Progenitor cell of endocrine pancreas (in vitro differentiated cells): ENCODE results near the gene EMP2. TPM values are rescaled to one million over a fixed set of nuclear protein-coding genes. Genes with fewer than 3 reads are reported as not detected.
A peak's percentile ranks its signal among the peaks of the same experiment; 100 is the strongest.

ENCODE experiments used
- DNase-seq: peaks from one replicate; pipeline ENCODE4 v3.0.0; 2021; ENCODE audit warnings: low spot score; ENCODE audit not compliant: unreplicated experiment
- H3K27ac Mint-ChIP-seq: 2 replicates; pipeline ENCODE4 v1.8.0; 2021; ENCODE audit warnings: mild to moderate bottlenecking, moderate library complexity, mixed read lengths
- H3K27me3 Mint-ChIP-seq: 2 replicates; pipeline ENCODE4 v1.8.0; 2021; ENCODE audit warnings: mixed read lengths
- H3K36me3 Mint-ChIP-seq: 2 replicates; pipeline ENCODE4 v1.8.0; 2022; ENCODE audit warnings: mixed read lengths; ENCODE audit not compliant: insufficient read depth
- H3K4me1 Mint-ChIP-seq: 2 replicates; pipeline ENCODE4 v1.8.0; 2021; ENCODE audit warnings: low read depth, mixed read lengths
- H3K4me3 Mint-ChIP-seq: 2 replicates; pipeline ENCODE4 v1.8.0; 2021; ENCODE audit warnings: low read depth, mild to moderate bottlenecking, moderate library complexity, mixed read lengths
- H3K9me3 Mint-ChIP-seq: 2 replicates; pipeline ENCODE4 v1.8.0; 2021; ENCODE audit warnings: low read depth, mixed read lengths
- CTCF ChIP-seq: fragments of 200-600 bp; sonication (generic); IDR thresholded peaks from one replicate; pipeline ENCODE4 v1.5.0; 2021; ENCODE audit warnings: antibody characterized with exemption, mild to moderate bottlenecking; ENCODE audit not compliant: unreplicated experiment
- total RNA-seq: library from RNA; stranded (reverse); gene quantifications from 2 replicates; pipeline ENCODE4 v1.2.1, GENCODE V29; 2021

The EMP2 gene
- total RNA-seq, 1 donor from 2014 or later: 10.5 TPM

DNA sequence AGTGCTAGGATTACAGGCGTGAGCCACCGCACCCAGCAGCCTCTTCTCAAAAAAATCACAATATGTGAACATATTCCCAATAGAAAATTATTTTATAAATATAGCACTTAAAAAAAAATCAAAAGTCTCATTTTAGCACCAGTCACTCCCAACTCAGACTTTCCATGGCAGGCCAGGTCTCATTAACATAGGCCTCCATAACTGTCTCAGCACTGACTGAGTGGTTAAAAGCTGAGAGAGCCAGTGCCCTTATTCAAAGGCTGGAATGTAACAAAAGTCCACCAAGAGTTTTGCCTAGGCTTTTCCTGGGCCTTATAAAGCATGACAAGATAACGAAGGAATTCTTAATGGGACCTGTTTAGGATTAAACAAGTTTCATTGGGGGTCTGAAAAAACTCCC, 79.8 kb downstream of the EMP2 start:
- DNase-seq: no peak
- Mint-ChIP-seq H3K9me3 (peaks cover 9% of the 10 kb centered on the region), H3K27me3 (no peaks in the 10 kb centered on the region), H3K4me3 (no peak overlapping the region), H3K27ac (no peak overlapping the region), H3K36me3 (no peaks in the 10 kb centered on the region), H3K4me1 (peaks cover 7% of the 10 kb centered on the region)
- no peak for TF ChIP-seq CTCF

DNA sequence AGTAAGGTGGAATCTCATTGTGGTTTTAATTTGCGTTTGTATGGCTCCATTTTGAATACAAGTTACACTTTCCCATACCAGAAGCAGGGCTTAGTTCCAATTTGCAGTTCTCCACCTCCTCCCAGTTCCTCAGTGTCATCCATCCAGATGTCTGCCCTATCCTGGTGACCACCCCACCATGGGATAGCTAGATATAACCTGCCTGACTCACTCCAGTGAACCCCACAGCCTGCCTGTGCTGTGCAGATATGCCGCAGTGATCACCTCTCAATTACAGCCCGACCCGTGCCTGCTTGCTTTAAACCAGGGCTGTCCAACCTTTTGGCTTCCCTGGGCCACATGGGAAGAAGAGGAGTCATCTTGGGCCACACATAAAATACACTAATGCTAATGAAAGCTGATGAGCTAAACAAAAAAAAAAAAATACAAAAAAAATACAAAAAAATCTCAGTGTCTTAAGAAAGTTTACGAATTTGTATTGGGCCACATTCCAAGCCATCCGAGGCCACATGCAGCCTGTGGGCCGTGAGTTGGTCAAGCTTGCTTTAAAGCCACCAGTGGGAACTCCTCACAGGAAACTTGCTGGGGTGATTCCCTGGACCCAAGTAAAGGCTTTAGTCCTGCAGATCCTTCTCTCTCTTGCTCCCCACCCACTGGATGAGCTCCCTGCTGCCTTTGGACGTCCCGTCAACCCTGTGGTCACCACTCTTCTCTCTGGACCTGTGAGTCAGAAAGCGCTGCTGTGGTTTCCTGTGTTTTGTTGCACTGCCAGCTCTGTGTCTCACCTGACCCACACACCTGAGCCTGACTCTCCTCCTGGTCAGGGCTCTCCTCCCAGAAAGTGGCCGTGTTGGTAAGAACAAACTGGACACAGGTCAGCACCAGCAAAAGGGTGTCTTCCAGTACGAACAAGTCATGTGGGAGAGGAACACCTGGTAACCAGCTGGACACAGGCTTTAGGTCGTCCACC, 83.0 kb downstream of the EMP2 start:
- Mint-ChIP-seq H3K27me3 (no peaks in the 10 kb centered on the region), H3K27ac (peak overlapping the region; percentile 33), H3K4me3 (no peak overlapping the region), H3K9me3 (peaks cover 14% of the 10 kb centered on the region), H3K4me1 (no peaks in the 10 kb centered on the region), H3K36me3 (no peaks in the 10 kb centered on the region)
- no peak for DNase-seq
- TF ChIP-seq CTCF: no peak

DNA sequence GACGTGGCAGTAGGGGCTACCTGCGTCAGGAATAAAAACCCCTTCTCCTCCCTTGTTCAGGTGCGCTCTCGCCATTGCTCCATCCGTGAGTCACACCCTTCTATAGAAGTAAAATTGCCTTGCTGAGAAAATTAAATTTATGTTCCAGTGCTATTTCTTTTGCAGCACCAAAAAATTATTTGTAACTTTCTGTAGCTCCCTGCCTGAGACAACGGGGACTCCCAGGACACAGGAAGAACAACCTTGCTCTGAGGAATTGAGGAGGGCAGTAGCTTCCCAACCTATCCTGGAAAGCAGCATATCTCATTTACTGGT, 85.4 kb downstream of the EMP2 start:
- no peak overlapping the region for H3K4me3 Mint-ChIP-seq
- DNase-seq: no peak
- no peaks in the 10 kb centered on the region for H3K27me3 Mint-ChIP-seq
- no peak overlapping the region for H3K27ac Mint-ChIP-seq
- no peaks in the 10 kb centered on the region for H3K4me1 Mint-ChIP-seq
- no peak for TF ChIP-seq CTCF
- no peaks in the 10 kb centered on the region for H3K36me3 Mint-ChIP-seq
- peaks cover 14% of the 10 kb centered on the region for H3K9me3 Mint-ChIP-seq

DNA sequence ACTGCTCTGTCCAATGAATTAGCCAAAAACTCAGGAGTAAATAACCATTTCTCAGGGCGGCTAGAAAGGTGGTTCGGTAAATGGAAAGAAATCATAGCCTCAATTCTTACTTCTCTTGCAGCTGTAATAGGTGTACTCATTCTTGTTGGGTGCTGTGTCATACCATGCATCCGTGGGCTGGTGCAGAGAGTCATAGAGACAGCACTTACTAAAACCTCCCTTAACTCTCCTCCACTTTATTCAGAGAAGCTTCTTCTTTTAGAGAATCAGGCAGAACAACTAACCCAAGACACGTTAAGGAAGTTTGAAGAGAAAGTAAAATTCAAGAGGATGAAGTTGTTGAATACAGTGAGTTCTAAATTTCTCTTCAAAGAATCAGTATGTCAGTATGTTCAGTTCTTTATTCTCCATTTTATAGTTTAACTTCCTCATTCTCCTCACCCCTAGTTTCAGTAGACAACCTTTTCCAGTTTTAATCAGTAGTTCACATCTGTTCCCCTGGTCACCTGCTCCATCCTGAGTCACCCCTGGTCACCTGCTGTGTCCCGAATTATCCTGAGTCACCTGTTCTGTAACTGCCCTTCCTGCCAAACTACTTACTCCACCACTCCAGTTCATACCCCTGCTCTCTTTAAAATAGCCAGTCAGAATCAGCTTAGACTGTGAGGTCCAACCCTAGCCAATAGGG, 85.9 kb downstream of the EMP2 start:
- H3K4me3 Mint-ChIP-seq: no peak overlapping the region
- DNase-seq: no peak
- no peak for TF ChIP-seq CTCF
- H3K27me3 Mint-ChIP-seq: no peaks in the 10 kb centered on the region
- H3K9me3 Mint-ChIP-seq: peaks cover 14% of the 10 kb centered on the region
- no peak overlapping the region for H3K27ac Mint-ChIP-seq
- H3K36me3 Mint-ChIP-seq: no peaks in the 10 kb centered on the region
- no peaks in the 10 kb centered on the region for H3K4me1 Mint-ChIP-seq

DNA sequence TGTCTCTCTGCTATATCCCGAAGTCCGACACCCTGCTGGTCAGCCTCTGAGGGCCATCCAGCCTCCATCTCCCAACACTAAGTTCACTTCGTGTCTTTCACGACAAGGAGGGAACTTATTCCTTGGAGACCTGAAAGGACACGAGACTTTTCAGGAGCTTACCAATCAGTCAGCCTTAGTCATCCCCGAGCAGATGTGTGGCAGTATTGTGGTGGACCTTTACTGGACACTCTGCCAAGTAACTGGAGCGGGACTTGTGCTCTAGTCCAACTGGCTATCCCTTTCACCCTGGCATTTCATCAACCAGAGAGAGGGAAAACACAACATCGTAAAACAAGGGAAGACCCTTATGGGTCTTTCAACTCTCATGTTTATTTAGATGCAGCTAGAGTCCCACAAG, 87.1 kb downstream of the EMP2 start:
- H3K36me3 Mint-ChIP-seq: no peaks in the 10 kb centered on the region
- no peak overlapping the region for H3K27ac Mint-ChIP-seq
- no peak for TF ChIP-seq CTCF
- no peaks in the 10 kb centered on the region for H3K27me3 Mint-ChIP-seq
- DNase-seq: no peak
- peaks cover 14% of the 10 kb centered on the region for H3K9me3 Mint-ChIP-seq
- H3K4me1 Mint-ChIP-seq: peaks cover 2% of the 10 kb centered on the region
- H3K4me3 Mint-ChIP-seq: no peak overlapping the region
